ENCODE results near the gene CYTH1. TPM values are rescaled to one million over a fixed set of nuclear protein-coding genes. Genes with fewer than 3 reads are reported as not detected.

CYTH1 gene
- total RNA-seq, 1 experiment from 2014 or later = 34.3 TPM

DNA sequence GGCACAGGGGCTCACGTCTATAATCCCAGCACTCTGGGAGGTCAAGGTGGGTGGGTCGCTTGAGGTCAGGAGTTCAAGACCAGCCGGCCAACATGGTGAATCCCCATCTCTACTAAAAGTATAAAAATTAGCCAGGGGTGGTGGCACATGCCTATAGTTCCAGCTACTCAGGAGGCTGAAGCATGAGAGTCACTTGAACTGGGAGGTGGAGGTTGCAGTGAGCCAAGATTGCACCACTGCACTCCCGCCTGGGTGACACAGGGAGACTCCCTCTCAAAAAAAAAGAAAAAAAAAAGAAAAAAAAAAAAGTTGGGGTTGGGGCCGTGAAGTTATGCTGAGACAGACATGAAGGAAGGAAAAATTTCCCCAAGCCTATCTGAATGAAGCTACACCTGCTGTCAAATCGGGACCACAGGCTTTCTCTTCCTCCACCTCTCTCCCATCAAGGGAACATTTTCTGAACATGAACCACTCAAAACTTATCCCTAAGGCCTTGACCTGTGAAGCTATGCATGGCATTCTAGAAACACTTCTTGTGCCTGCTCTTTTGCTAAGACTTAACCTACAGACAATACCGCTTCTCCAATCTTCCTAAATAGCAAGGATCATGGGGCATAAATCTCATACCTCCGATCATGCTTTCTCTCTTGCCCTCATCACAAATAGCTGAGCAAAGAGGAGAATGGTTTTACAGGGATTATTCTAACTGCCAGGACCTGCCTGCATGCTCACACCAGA lies 88.6 kb downstream of the CYTH1 start:
- BruUV-seq (replicated peaks) = no TSS peak
- no peak for TF ChIP-seq JUND (IDR thresholded peaks at IDR 0.05)
- no peak for TF ChIP-seq TCF7L2 (IDR thresholded peaks at IDR 0.05; ENCODE audit: borderline replicate concordance, extremely low read depth, insufficient read depth, insufficient read length)
- TF ChIP-seq, protein P1, sequence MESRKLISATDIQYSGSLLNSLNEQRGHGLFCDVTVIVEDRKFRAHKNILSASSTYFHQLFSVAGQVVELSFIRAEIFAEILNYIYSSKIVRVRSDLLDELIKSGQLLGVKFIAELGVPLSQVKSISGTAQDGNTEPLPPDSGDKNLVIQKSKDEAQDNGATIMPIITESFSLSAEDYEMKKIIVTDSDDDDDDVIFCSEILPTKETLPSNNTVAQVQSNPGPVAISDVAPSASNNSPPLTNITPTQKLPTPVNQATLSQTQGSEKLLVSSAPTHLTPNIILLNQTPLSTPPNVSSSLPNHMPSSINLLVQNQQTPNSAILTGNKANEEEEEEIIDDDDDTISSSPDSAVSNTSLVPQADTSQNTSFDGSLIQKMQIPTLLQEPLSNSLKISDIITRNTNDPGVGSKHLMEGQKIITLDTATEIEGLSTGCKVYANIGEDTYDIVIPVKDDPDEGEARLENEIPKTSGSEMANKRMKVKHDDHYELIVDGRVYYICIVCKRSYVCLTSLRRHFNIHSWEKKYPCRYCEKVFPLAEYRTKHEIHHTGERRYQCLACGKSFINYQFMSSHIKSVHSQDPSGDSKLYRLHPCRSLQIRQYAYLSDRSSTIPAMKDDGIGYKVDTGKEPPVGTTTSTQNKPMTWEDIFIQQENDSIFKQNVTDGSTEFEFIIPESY (IDR thresholded peaks at IDR 0.05; ENCODE audit: extremely low read depth, insufficient replicate concordance, low read length) = no peak
- TF ChIP-seq SRF (IDR thresholded peaks at IDR 0.05; ENCODE audit: low read depth) = no peak
- TF ChIP-seq POLR2A (IDR thresholded peaks at IDR 0.05; ENCODE audit: borderline replicate concordance, extremely low read depth, insufficient read depth, insufficient read length) = no peak
- no peak for TF ChIP-seq RAD21 (IDR thresholded peaks at IDR 0.05; ENCODE audit: low read depth)
- TF ChIP-seq CEBPB (IDR thresholded peaks at IDR 0.05; ENCODE audit: low read depth) = no peak
- TF ChIP-seq, protein P2, sequence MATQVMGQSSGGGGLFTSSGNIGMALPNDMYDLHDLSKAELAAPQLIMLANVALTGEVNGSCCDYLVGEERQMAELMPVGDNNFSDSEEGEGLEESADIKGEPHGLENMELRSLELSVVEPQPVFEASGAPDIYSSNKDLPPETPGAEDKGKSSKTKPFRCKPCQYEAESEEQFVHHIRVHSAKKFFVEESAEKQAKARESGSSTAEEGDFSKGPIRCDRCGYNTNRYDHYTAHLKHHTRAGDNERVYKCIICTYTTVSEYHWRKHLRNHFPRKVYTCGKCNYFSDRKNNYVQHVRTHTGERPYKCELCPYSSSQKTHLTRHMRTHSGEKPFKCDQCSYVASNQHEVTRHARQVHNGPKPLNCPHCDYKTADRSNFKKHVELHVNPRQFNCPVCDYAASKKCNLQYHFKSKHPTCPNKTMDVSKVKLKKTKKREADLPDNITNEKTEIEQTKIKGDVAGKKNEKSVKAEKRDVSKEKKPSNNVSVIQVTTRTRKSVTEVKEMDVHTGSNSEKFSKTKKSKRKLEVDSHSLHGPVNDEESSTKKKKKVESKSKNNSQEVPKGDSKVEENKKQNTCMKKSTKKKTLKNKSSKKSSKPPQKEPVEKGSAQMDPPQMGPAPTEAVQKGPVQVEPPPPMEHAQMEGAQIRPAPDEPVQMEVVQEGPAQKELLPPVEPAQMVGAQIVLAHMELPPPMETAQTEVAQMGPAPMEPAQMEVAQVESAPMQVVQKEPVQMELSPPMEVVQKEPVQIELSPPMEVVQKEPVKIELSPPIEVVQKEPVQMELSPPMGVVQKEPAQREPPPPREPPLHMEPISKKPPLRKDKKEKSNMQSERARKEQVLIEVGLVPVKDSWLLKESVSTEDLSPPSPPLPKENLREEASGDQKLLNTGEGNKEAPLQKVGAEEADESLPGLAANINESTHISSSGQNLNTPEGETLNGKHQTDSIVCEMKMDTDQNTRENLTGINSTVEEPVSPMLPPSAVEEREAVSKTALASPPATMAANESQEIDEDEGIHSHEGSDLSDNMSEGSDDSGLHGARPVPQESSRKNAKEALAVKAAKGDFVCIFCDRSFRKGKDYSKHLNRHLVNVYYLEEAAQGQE (IDR thresholded peaks at IDR 0.05; ENCODE audit: low read depth) = no peak
- TF ChIP-seq ZFX (IDR thresholded peaks at IDR 0.05) = no peak
- no peak for TF ChIP-seq EGR1 (IDR thresholded peaks at IDR 0.05; ENCODE audit: low read depth)
- TF ChIP-seq YY1 (IDR thresholded peaks at IDR 0.05; ENCODE audit: extremely low read depth, insufficient replicate concordance, low read depth, low read length) = no peak
- TF ChIP-seq, protein P3, sequence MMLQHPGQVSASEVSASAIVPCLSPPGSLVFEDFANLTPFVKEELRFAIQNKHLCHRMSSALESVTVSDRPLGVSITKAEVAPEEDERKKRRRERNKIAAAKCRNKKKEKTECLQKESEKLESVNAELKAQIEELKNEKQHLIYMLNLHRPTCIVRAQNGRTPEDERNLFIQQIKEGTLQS (IDR thresholded peaks at IDR 0.05) = no peak
- TF ChIP-seq ELF1 (IDR thresholded peaks at IDR 0.05; ENCODE audit: borderline replicate concordance, low read depth) = no peak
- no peak for TF ChIP-seq EZH2 (IDR thresholded peaks at IDR 0.05)
- no peak for TF ChIP-seq POLR2AphosphoS5 (IDR thresholded peaks at IDR 0.05; ENCODE audit: low read depth, low read length)
- no peaks in the 10 kb centered on the region for H3K9me2 ChIP-seq (ENCODE audit: insufficient read depth)
- no peak for ATAC-seq
- DNase-seq (ENCODE audit: low read depth, low spot score) = no peak
- H2AFZ ChIP-seq (ENCODE audit: low read depth, low read length, poor library complexity, severe bottlenecking) = no peak overlapping the region
- peaks cover 5 to 20% of the 10 kb centered on the region in 2 experiments for H3K36me3 ChIP-seq (ENCODE audit: control insufficient read depth in 1 of 2, insufficient read depth in 2 of 2, low read length in 2 of 2)
- intact Hi-C loops (cut with micrococcal nuclease) = no loop called here
- no peak overlapping the region for H3K4me2 ChIP-seq (ENCODE audit: low read length)
- H4K20me1 ChIP-seq (ENCODE audit: insufficient read depth) = no peaks in the 10 kb centered on the region
- no peaks in the 10 kb centered on the region for H3K4me1 ChIP-seq (ENCODE audit: control insufficient read depth in 1 of 2, insufficient read depth in 2 of 2, low read length in 2 of 2)
- H3K79me2 ChIP-seq (ENCODE audit: insufficient read depth, low read length) = no peaks in the 10 kb centered on the region
- H3K27me3 ChIP-seq (ENCODE audit: insufficient read depth, low read length) = no peaks in the 10 kb centered on the region
- H3K9ac ChIP-seq (ENCODE audit: low read length) = no peak overlapping the region
- H3K9me3 ChIP-seq (ENCODE audit: control insufficient read depth in 1 of 2, insufficient read depth in 1 of 2, low read depth in 1 of 2, low read length in 2 of 2) = no peaks in the 10 kb centered on the region
- POLR2A ChIA-PET = no interaction called here
- H3K27ac ChIP-seq (ENCODE audit: low read depth, low read length) = no peak overlapping the region
- RAD21 ChIA-PET (ENCODE audit: low non-redundant PET in 1 of 2, low total read pairs in 2 of 2, uncharacterized antibody in 2 of 2, unreplicated experiment in 2 of 2) = interaction anchor here in 1 of 2 experiments (0.7 kb wide), 1 partner anchor 111 kb away, joined by 5 read pairs; no protein-coding TSS in a partner anchor
- CTCF ChIA-PET = no interaction called here
- no peak overlapping the region for H3K4me3 ChIP-seq (replicated peaks in 1 of 2; ENCODE audit: low read depth in 1 of 2, low read length in 2 of 2)

All from HCT116 (cell line).